ENCODE results near the gene C19orf73. TPM values are rescaled to one million over a fixed set of nuclear protein-coding genes. Genes with fewer than 3 reads are reported as not detected.

The C19orf73 gene
- total and polyA plus RNA-seq, 4 donors, result 1.9 to 4.3 (median 3.1) TPM; not detected in 1

DNA sequence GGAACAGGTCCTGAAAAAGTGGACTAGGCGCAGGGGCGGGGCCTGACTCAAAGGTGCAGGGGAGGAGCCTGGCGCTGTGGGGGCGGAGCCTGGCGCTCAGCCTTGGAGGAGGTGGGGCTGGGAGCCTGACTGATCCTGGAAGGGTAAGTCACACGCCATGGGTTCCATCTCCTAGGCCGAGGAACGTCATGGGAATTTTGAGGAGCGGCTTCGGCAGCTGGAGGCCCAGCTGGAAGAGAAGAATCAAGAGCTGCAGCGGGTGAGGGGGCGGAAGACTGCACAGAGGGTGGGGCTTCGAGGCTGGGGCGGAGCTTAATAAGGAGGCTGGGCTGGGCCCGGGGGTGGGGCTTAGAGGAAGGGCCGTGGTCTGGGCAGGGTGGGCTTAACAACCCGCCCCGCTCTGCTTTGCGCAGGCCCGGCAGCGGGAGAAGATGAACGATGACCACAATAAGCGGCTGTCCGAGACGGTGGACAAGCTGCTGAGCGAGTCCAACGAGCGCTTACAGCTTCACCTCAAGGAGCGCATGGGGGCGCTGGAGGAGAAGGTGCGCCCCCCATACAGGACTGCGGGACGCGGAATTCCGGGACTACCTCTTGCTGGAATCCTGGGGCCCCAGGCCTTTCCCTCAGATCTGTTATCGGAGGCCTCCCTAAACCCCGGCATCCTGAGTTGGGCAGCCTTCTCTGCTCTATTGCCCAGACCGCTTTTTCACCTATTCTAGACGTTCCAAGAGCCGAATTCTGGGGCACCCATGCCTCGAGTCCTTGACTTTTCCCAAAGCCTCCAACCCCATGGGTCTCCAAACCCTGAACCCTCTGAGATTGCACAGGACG, 14.9 kb upstream of the C19orf73 start:
- Histone ChIP-seq H3K36me3 (ENCODE audit: control insufficient read depth in 4 of 4, insufficient read depth in 4 of 4, low read length in 4 of 4) (no peaks in the 10 kb centered on the region), H3K27ac (ENCODE audit: low read depth in 1 of 2, low read length in 1 of 2) (no peak overlapping the region), H3K9me3 (ENCODE audit: control insufficient read depth in 4 of 4, insufficient read depth in 3 of 4, low read length in 3 of 4) (no peaks in the 10 kb centered on the region), H3K4me1 (ENCODE audit: control insufficient read depth in 5 of 5, insufficient read depth in 5 of 5, low read length in 5 of 5) (peaks cover 0 to 17% (median 4%) of the 10 kb centered on the region in 5 donors), H3K27me3 (ENCODE audit: control insufficient read depth in 3 of 3, insufficient read depth in 3 of 3, low read length in 2 of 3) (no peaks in the 10 kb centered on the region), H3K4me3 (no peak overlapping the region), H3K9ac (ENCODE audit: insufficient read depth in 1 of 2, low read length in 2 of 2) (no peak overlapping the region)
- TF ChIP-seq, protein P1, sequence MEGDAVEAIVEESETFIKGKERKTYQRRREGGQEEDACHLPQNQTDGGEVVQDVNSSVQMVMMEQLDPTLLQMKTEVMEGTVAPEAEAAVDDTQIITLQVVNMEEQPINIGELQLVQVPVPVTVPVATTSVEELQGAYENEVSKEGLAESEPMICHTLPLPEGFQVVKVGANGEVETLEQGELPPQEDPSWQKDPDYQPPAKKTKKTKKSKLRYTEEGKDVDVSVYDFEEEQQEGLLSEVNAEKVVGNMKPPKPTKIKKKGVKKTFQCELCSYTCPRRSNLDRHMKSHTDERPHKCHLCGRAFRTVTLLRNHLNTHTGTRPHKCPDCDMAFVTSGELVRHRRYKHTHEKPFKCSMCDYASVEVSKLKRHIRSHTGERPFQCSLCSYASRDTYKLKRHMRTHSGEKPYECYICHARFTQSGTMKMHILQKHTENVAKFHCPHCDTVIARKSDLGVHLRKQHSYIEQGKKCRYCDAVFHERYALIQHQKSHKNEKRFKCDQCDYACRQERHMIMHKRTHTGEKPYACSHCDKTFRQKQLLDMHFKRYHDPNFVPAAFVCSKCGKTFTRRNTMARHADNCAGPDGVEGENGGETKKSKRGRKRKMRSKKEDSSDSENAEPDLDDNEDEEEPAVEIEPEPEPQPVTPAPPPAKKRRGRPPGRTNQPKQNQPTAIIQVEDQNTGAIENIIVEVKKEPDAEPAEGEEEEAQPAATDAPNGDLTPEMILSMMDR (IDR thresholded peaks at IDR 0.05; ENCODE audit: control extremely low read depth, extremely low read depth), result no peak
- WGBS, 2 donors, result 21 to 24% methylated on average over 42 of the region's 42 CpGs
- ATAC-seq (ENCODE audit: insufficient read depth, low FRiP score) (peak; percentile 50), DNase-seq (peak; percentile 84 to 90 (median 88))

DNA sequence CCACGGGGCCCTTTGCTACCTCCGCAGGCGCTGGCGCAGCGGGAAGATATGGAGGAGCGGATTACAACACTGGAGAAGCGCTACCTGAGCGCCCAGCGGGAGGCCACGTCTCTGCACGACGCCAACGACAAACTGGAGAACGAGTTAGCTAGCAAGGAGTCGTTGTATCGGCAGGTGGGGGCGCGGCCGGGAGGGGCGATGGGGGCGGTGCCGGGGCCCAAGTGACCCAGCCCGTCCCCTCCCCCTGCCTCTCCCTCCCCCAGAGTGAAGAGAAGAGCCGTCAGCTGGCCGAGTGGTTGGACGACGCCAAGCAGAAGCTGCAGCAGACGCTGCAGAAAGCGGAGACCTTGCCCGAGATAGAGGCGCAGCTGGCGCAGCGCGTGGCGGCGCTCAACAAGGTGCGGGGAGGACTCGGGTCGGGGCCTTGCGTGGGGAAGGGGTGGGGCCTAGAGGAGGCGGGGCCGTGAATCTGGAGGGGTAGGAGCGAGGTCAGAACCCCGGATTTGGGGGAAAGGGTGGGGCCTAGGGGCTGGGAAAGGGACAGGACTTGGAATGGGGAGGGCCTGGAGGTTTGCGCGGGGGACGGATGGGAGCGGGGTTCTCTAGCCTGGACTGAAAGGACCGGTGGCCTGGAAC, 14.1 kb upstream of the C19orf73 start:
- TF ChIP-seq, protein P1 (IDR thresholded peaks at IDR 0.05; ENCODE audit: control extremely low read depth, extremely low read depth), result no peak
- 24 to 25% methylated on average over 47 to 49 of the region's 49 CpGs for WGBS, 2 donors
- H3K27me3 ChIP-seq (ENCODE audit: control insufficient read depth in 3 of 3, insufficient read depth in 3 of 3, low read length in 2 of 3), result no peaks in the 10 kb centered on the region
- H3K27ac ChIP-seq (ENCODE audit: low read depth in 1 of 2, low read length in 1 of 2), result no peak overlapping the region
- H3K36me3 ChIP-seq (ENCODE audit: control insufficient read depth in 4 of 4, insufficient read depth in 4 of 4, low read length in 4 of 4), result no peaks in the 10 kb centered on the region
- H3K9me3 ChIP-seq (ENCODE audit: control insufficient read depth in 4 of 4, insufficient read depth in 3 of 4, low read length in 3 of 4), result no peaks in the 10 kb centered on the region
- H3K4me1 ChIP-seq (ENCODE audit: control insufficient read depth in 5 of 5, insufficient read depth in 5 of 5, low read length in 5 of 5), result peaks cover 0 to 19% (median 4%) of the 10 kb centered on the region in 5 donors
- peak in 1 of 3 donors; percentile 43 for DNase-seq
- no peak overlapping the region for H3K9ac ChIP-seq (ENCODE audit: insufficient read depth in 1 of 2, low read length in 2 of 2)
- no peak overlapping the region for H3K4me3 ChIP-seq
- no peak for ATAC-seq (ENCODE audit: insufficient read depth, low FRiP score)

DNA sequence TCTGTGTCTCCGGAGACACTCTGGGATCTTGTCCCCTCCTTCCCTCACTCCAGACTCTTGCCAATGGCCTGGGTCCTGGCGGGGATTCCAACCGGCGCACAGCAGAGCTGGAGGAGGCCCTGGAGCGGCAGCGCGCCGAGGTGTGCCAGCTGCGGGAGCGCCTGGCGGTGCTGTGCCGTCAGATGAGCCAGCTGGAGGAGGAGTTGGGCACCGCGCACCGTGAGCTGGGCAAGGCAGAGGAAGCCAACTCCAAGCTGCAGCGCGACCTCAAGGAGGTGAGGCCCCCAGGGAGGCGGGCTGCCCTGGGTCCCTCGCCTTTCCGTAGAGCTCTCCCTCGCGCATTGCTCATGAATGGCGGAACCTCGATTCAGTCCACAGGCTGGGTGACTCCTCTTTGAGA, 11.4 kb upstream of the C19orf73 start:
- Histone ChIP-seq H3K27ac (ENCODE audit: low read depth in 1 of 2, low read length in 1 of 2) (no peak overlapping the region), H3K4me1 (ENCODE audit: control insufficient read depth in 5 of 5, insufficient read depth in 5 of 5, low read length in 5 of 5) (peaks cover 0 to 15% (median 4%) of the 10 kb centered on the region in 5 donors), H3K9ac (ENCODE audit: insufficient read depth in 1 of 2, low read length in 2 of 2) (no peak overlapping the region), H3K27me3 (ENCODE audit: control insufficient read depth in 3 of 3, insufficient read depth in 3 of 3, low read length in 2 of 3) (no peaks in the 10 kb centered on the region), H3K9me3 (ENCODE audit: control insufficient read depth in 4 of 4, insufficient read depth in 3 of 4, low read length in 3 of 4) (no peaks in the 10 kb centered on the region), H3K36me3 (ENCODE audit: control insufficient read depth in 4 of 4, insufficient read depth in 4 of 4, low read length in 4 of 4) (no peaks in the 10 kb centered on the region), H3K4me3 (no peak overlapping the region)
- TF ChIP-seq, protein P1 (IDR thresholded peaks at IDR 0.05; ENCODE audit: control extremely low read depth, extremely low read depth), result no peak
- ATAC-seq (ENCODE audit: insufficient read depth, low FRiP score) (no peak), DNase-seq (no peak)
- 94 to 96% methylated on average over 24 of the region's 24 CpGs for WGBS, 2 donors
